RWPE1 (cell line): Measurements from ENCODE around the gene HAUS2.

ENCODE experiments used
- CTCF ChIA-PET: fragments of 350-600 bp; sonication (Branson Sonifier 250); formaldehyde crosslinking; extraction: SDS; loops from one replicate; lab custom pipeline; 2021; lab: Yijun Ruan, JAX
- POLR2A ChIA-PET: fragments of 400-600 bp; formaldehyde crosslinking; extraction: SDS; loops from one replicate; lab custom pipeline; 2020; ENCODE audit warnings: antibody characterized with exemption; ENCODE audit not compliant: low non-redundant PET; lab: Yijun Ruan, JAX
- DNase-seq: peaks from one replicate; pipeline ENCODE4 v3.0.0; 2012; ENCODE audit warnings: low spot score
- H3K27ac ChIP-seq: fragments of 450-650 bp; 2 replicates; pipeline ENCODE4 v1.5.1; 2017
- CTCF ChIP-seq: fragments of 450-650 bp; conservative IDR thresholded peaks from 2 replicates; pipeline ENCODE4 v1.5.1; 2017; ENCODE audit warnings: low read depth, mild to moderate bottlenecking

The HAUS2 gene

GRCh38 chr15:42616107-42616506 lies 67.5 kb downstream of the HAUS2 start:
- ChIA-PET POLR2A (no interaction called here), CTCF (interaction anchor here (0.7 kb wide), 1 partner anchor 33 kb away, joined by 5 read pairs; no protein-coding TSS in a partner anchor)
- DNase-seq: no peak
- H3K27ac ChIP-seq: no peak overlapping the region
- no peak for TF ChIP-seq CTCF
